Upper lobe of left lung (tissue), 4 donors: ENCODE measurements around the gene CUL9.

Experiments used
- POLR2A ChIP-seq, 4 donors: fragments of 450-650 bp; IDR thresholded peaks; one replicate each; pipeline ENCODE4 v1.5.1; 2016 to 2017; ENCODE audit warnings: antibody characterized with exemption in 4 of 4, mild to moderate bottlenecking in 2 of 4
- TF ChIP-seq, protein P1 (sequence below), 6 experiments: fragments of 450-650 bp in 4 of 6; fragments of 200-600 bp in 2 of 6; sonication (generic) in 2 of 6; IDR thresholded peaks; one replicate each; pipeline ENCODE4 v1.5.1; 2016 to 2019; ENCODE audit warnings: antibody characterized with exemption in 6 of 6

- TF ChIP-seq, protein P1, sequence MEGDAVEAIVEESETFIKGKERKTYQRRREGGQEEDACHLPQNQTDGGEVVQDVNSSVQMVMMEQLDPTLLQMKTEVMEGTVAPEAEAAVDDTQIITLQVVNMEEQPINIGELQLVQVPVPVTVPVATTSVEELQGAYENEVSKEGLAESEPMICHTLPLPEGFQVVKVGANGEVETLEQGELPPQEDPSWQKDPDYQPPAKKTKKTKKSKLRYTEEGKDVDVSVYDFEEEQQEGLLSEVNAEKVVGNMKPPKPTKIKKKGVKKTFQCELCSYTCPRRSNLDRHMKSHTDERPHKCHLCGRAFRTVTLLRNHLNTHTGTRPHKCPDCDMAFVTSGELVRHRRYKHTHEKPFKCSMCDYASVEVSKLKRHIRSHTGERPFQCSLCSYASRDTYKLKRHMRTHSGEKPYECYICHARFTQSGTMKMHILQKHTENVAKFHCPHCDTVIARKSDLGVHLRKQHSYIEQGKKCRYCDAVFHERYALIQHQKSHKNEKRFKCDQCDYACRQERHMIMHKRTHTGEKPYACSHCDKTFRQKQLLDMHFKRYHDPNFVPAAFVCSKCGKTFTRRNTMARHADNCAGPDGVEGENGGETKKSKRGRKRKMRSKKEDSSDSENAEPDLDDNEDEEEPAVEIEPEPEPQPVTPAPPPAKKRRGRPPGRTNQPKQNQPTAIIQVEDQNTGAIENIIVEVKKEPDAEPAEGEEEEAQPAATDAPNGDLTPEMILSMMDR (IDR thresholded peaks at IDR 0.05), result no peak
- TF ChIP-seq POLR2A (IDR thresholded peaks at IDR 0.05), result no peak
Measured at GRCh38 chr6:43223175-43223574, 41.2 kb downstream of the CUL9 start.
